Keratinocyte (primary cell): ENCODE data around the gene USP34. TPM values are rescaled to one million over a fixed set of nuclear protein-coding genes. Genes with fewer than 3 reads are reported as not detected.
A peak's percentile ranks its signal among the peaks of the same experiment; 100 is the strongest.

Source experiments
- DNase-seq: peaks from one replicate; pipeline ENCODE4 v3.0.0-alpha.2; 2011; ENCODE audit warnings: low read depth, missing footprints, low spot score
- FAIRE-seq: peaks from 2 replicates; lab custom pipeline; 2011; peaks lifted over from hg19 to GRCh38; lab: Jason Lieb, UNC
- H2AFZ ChIP-seq: 2 replicates; pipeline ENCODE4 v1.6.0; 2012; ENCODE audit warnings: low read length, control low read depth, inconsistent platforms; ENCODE audit not compliant: control insufficient read depth
- H3K27ac ChIP-seq: 2 replicates; pipeline ENCODE4 v1.5.1; 2011; ENCODE audit warnings: low read length; ENCODE audit not compliant: control insufficient read depth, insufficient read depth
- H3K27me3 ChIP-seq: 3 replicates; pipeline ENCODE4 v1.6.0; 2011; ENCODE audit warnings: low read length; ENCODE audit not compliant: control insufficient read depth, insufficient read depth; ENCODE audit errors: extremely low read depth
- H3K36me3 ChIP-seq, 2 experiments: 2 replicates in 1 of 2; 3 replicates in 1 of 2; pipeline ENCODE4 v1.5.1; 2011; ENCODE audit warnings: low read length in 2 of 2, mild to moderate bottlenecking in 1 of 2; ENCODE audit not compliant: control insufficient read depth in 2 of 2, insufficient read depth in 2 of 2; ENCODE audit errors: extremely low read depth in 1 of 2
- H3K4me1 ChIP-seq: 3 replicates; pipeline ENCODE4 v1.5.1; 2011; ENCODE audit warnings: low read length; ENCODE audit not compliant: control insufficient read depth, insufficient read depth; ENCODE audit errors: extremely low read depth
- H3K4me2 ChIP-seq: 3 replicates; pipeline ENCODE4 v1.6.0; 2011; ENCODE audit warnings: low read depth, low read length; ENCODE audit not compliant: control insufficient read depth, insufficient read depth; ENCODE audit errors: extremely low read depth
- H3K4me3 ChIP-seq, 3 experiments: fragments of 200-600 bp in 1 of 3; sonication (generic) in 1 of 3; 2 replicates in 2 of 3; 3 replicates in 1 of 3; pipeline ENCODE4 v1.5.1; 2011 to 2016; ENCODE audit warnings: low read length in 3 of 3, mild to moderate bottlenecking in 3 of 3, control low read depth in 2 of 3, inconsistent platforms in 1 of 3, low read depth in 1 of 3, mixed read lengths in 1 of 3, mixed run types in 1 of 3, moderate library complexity in 1 of 3; ENCODE audit not compliant: control insufficient read depth in 2 of 3, insufficient read depth in 2 of 3; ENCODE audit errors: extremely low read depth in 1 of 3
- H3K79me2 ChIP-seq: 2 replicates; pipeline ENCODE4 v1.6.0; 2012; ENCODE audit warnings: low read length; ENCODE audit not compliant: control insufficient read depth, insufficient read depth
- H3K9ac ChIP-seq: 3 replicates; pipeline ENCODE4 v1.6.0; 2011; ENCODE audit warnings: low read length; ENCODE audit not compliant: control insufficient read depth, insufficient read depth; ENCODE audit errors: extremely low read depth
- H3K9me1 ChIP-seq: 3 replicates; pipeline ENCODE4 v1.6.0; 2011; ENCODE audit warnings: low read length; ENCODE audit not compliant: control insufficient read depth, insufficient read depth; ENCODE audit errors: extremely low read depth
- H3K9me3 ChIP-seq: 2 replicates; pipeline ENCODE4 v1.5.1; 2012; ENCODE audit warnings: low read depth, low read length; ENCODE audit not compliant: control insufficient read depth
- H4K20me1 ChIP-seq: 3 replicates; pipeline ENCODE4 v1.6.0; 2011; ENCODE audit warnings: low read length; ENCODE audit not compliant: control insufficient read depth, insufficient read depth; ENCODE audit errors: extremely low read depth
- CTCF ChIP-seq, 3 experiments: IDR thresholded peaks in 1 of 3; conservative IDR thresholded peaks in 1 of 3; optimal IDR thresholded peaks in 1 of 3; 2 replicates in 2 of 3; 3 replicates in 1 of 3; pipeline versions ENCODE3 to v1.5.1; 2011; ENCODE audit warnings: low read length in 3 of 3, mild to moderate bottlenecking in 3 of 3, moderate library complexity in 2 of 3, control low read depth in 1 of 3, inconsistent platforms in 1 of 3; ENCODE audit not compliant: insufficient read depth in 2 of 3; ENCODE audit errors: extremely low read depth in 1 of 3
- EZH2 ChIP-seq: IDR thresholded peaks from one replicate; pipeline ENCODE4 v1.6.1; 2012; ENCODE audit warnings: inconsistent platforms, mild to moderate bottlenecking, low read length, moderate library complexity
- dilution Hi-C: fragments of 300-500 bp; cut with MboI; formaldehyde crosslinking; loops from one replicate; pipeline ENCODE4 v1.7.0; 2020; ENCODE audit warnings: low sequenced_read_pairs; ENCODE audit not compliant: extremely low pct_ligation_motif_present
- polyA plus RNA-seq, 5 experiments: library from polyadenylated mRNA; depleted of rRNA in 3 of 5; stranded (reverse) in 3 of 5; stranded (forward) in 1 of 5; unstranded in 1 of 5; fragments of >200 nt; gene quantifications; 1 replicate in 1 of 5; 2 replicates in 3 of 5; 3 replicates in 1 of 5; pipeline versions ENCODE4 v1.2.1 to v1.2.3, GENCODE V29; 2011 to 2012; ENCODE audit warnings: missing spikeins in 2 of 5, low read depth in 1 of 5, low replicate concordance in 1 of 5

Gene USP34
- polyA plus RNA-seq, 1 donor (not counting 4 experiments of a cell fraction or from before 2014, with no cell fraction given): 54.7 TPM

- H3K4me3 ChIP-seq: no peak overlapping the region
- H3K9ac ChIP-seq: no peak overlapping the region
- H3K27me3 ChIP-seq: no peaks in the 10 kb centered on the region
- TF ChIP-seq EZH2 (no peak), CTCF (optimal IDR thresholded peaks at IDR 0.05 in 1 of 3, IDR thresholded peaks at IDR 0.05 in 1 of 3, conservative IDR thresholded peaks at IDR 0.05 in 1 of 3; ENCODE audit: extremely low read depth in 1 of 3, insufficient read depth in 2 of 3, low read length in 3 of 3) (no peak)
- no peaks in the 10 kb centered on the region for H3K9me3 ChIP-seq
- no peak for FAIRE-seq
- H3K79me2 ChIP-seq: peaks cover 93% of the 10 kb centered on the region
- no peak overlapping the region for H2AFZ ChIP-seq
- H3K4me2 ChIP-seq: peak overlapping the region; percentile 20
- no peaks in the 10 kb centered on the region for H3K36me3 ChIP-seq
- H3K27ac ChIP-seq: peak overlapping the region; percentile 53
- DNase-seq: no peak
- peaks cover 18% of the 10 kb centered on the region for H3K4me1 ChIP-seq
- peaks cover 34% of the 10 kb centered on the region for H4K20me1 ChIP-seq
- dilution Hi-C loops: no loop called here
- H3K9me1 ChIP-seq: peaks cover 7% of the 10 kb centered on the region
These were observed 47.2 kb downstream of the USP34 start for GRCh38 chr2:61423714-61424113.

DNA sequence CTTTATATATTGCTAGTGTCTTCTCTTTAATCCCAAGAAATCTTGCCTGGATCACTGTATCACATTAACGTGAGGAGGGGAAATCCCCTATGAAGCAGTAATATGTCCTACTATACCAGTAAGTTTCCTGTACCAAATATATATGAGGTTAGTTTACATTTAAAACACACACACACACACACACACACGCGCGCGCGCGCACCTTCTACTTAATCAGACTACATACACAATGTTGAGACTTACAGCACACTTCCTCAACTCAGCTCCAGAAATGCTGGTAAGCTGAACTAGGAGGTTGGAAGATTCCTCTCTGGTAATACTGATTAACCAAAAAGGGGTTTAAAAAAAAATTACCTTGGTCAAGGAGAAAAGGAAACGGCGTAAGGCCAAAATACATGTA is 49.3 kb downstream of the USP34 start:
- dilution Hi-C loops: no loop called here
- no peak for DNase-seq
- Histone ChIP-seq H3K4me3 (no peak overlapping the region), H3K27ac (no peak overlapping the region), H3K9me1 (peaks cover 7% of the 10 kb centered on the region), H3K79me2 (peaks cover 87% of the 10 kb centered on the region), H3K4me2 (no peak overlapping the region), H3K9me3 (no peaks in the 10 kb centered on the region), H2AFZ (no peak overlapping the region), H3K9ac (no peak overlapping the region), H3K27me3 (no peaks in the 10 kb centered on the region), H4K20me1 (peaks cover 33% of the 10 kb centered on the region), H3K4me1 (peaks cover 18% of the 10 kb centered on the region), H3K36me3 (peaks cover 3 to 4% of the 10 kb centered on the region in 2 experiments)
- TF ChIP-seq CTCF (optimal IDR thresholded peaks at IDR 0.05 in 1 of 3, IDR thresholded peaks at IDR 0.05 in 1 of 3, conservative IDR thresholded peaks at IDR 0.05 in 1 of 3; ENCODE audit: extremely low read depth in 1 of 3, insufficient read depth in 2 of 3, low read length in 3 of 3) (no peak), EZH2 (no peak)
- no peak for FAIRE-seq
